NCI-H1417 (cell line): Measurements from ENCODE around the gene ZNF70.
"Not testable (repeated sequence)": the region's sequence is repeated elsewhere in the genome, so short reads cannot be mapped to it uniquely, and the experiment has no call there.

Experiments
- DNase-seq, 3 experiments: peaks; one replicate each; lab custom pipeline; 2025; lab: John Stamatoyannopoulos, UW

The ZNF70 gene

GRCh38 chr22:23756891-23757290 lies 6.0 kb upstream of the ZNF70 start:
- DNase-seq, result no peak

- no peak for DNase-seq
These were observed 4.8 kb upstream of the ZNF70 start for GRCh38 chr22:23755711-23756110.

- no peak for DNase-seq
These were observed 4.2 kb upstream of the ZNF70 start for GRCh38 chr22:23754980-23755636.

GRCh38 chr22:23754220-23754919 lies 3.5 kb upstream of the ZNF70 start, which contains the start of gene VPREB3:
TSS of gene VPREB3 (minus strand) at chr22:23754425. CDS start at chr22:23754363, 62 bp downstream.
- no peak for DNase-seq

GRCh38 chr22:23753385-23753784 lies 2.5 kb upstream of the ZNF70 start:
- no peak for DNase-seq

GRCh38 chr22:23752750-23753149 lies 1.8 kb upstream of the ZNF70 start:
- no peak for DNase-seq

- no peak for DNase-seq
These were observed 1.3 kb upstream of the ZNF70 start for GRCh38 chr22:23752090-23752691.

GRCh38 chr22:23751441-23751996 lies 607 bp upstream of the ZNF70 start:
- peak; percentile 3 to 64 (median 60) for DNase-seq

- peak in 1 of 3 experiments; percentile 21 for DNase-seq
These were observed 572 bp downstream of the ZNF70 start for GRCh38 chr22:23750367-23750713.

- DNase-seq, result no peak
These were observed 1.0 kb downstream of the ZNF70 start for GRCh38 chr22:23749841-23750301.

GRCh38 chr22:23745791-23746190 lies 5.1 kb downstream of the ZNF70 start:
- DNase-seq, result no peak

- no peak for DNase-seq
These were observed 6.4 kb downstream of the ZNF70 start for GRCh38 chr22:23744485-23744884.

- no peak for DNase-seq
These were observed 6.9 kb downstream of the ZNF70 start for GRCh38 chr22:23744001-23744400.

GRCh38 chr22:23743303-23743705 lies 7.6 kb downstream of the ZNF70 start:
- no peak for DNase-seq

- DNase-seq, result no peak
These were observed 8.2 kb downstream of the ZNF70 start for GRCh38 chr22:23742505-23743264.

GRCh38 chr22:23737696-23738095 lies 13.2 kb downstream of the ZNF70 start:
- DNase-seq, result no peak

- not testable (repeated sequence) for DNase-seq
These were observed 22.8 kb downstream of the ZNF70 start for GRCh38 chr22:23728108-23728507.

GRCh38 chr22:23722724-23723123 lies 28.2 kb downstream of the ZNF70 start:
- no peak for DNase-seq

GRCh38 chr22:23722160-23722559 lies 28.8 kb downstream of the ZNF70 start:
- no peak for DNase-seq

- no peak for DNase-seq
These were observed 30.1 kb downstream of the ZNF70 start for GRCh38 chr22:23720855-23721254.

- no peak for DNase-seq
These were observed 32.3 kb downstream of the ZNF70 start for GRCh38 chr22:23718371-23719165.
